D341Med (cell line): ENCODE results near the gene RTN4RL1.
"Not testable (repeated sequence)": the region's sequence is repeated elsewhere in the genome, so short reads cannot be mapped to it uniquely, and the experiment has no call there.

ENCODE experiments used
- DNase-seq: peaks from one replicate; pipeline ENCODE4 v3.0.0; 2012; ENCODE audit warnings: low spot score

The RTN4RL1 gene

DNA sequence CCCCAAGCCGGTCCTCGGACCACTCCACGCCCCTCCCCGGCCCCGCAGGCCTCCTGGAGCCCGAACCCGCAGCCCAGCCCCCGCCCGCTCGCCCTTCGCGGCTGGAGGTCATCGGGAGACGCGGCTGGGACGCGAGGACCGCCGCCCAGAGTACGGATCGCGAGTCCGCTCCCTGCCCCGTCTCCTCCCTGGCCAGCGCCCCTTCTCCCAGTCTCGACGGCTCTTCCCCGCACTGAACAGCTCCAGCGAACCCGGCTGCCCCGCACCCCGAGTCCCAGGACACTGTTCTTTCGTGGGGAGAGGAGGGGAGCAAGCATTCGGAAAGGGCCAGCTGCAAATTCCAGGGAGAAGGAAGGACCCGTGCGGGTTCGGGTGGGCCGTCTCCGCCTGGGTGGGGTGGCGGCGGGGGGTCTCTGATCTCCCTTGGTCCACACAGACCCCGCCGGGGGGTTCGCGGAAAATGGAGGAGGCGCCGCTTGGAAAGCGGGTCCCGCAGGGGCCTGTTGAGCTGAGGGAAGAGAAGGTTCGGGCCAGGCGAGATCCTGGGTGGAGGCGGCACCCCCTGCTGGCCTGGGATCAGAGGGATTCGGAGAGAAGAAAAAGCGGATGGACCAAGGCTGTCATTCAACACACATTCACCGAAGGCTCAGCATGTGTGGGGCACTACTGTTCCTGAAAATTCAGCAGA, 632 bp upstream of the RTN4RL1 start:
- peak; percentile 73 for DNase-seq

GRCh38 chr17:2024572-2025219, 438 bp downstream of the RTN4RL1 start:
- no peak for DNase-seq

DNA sequence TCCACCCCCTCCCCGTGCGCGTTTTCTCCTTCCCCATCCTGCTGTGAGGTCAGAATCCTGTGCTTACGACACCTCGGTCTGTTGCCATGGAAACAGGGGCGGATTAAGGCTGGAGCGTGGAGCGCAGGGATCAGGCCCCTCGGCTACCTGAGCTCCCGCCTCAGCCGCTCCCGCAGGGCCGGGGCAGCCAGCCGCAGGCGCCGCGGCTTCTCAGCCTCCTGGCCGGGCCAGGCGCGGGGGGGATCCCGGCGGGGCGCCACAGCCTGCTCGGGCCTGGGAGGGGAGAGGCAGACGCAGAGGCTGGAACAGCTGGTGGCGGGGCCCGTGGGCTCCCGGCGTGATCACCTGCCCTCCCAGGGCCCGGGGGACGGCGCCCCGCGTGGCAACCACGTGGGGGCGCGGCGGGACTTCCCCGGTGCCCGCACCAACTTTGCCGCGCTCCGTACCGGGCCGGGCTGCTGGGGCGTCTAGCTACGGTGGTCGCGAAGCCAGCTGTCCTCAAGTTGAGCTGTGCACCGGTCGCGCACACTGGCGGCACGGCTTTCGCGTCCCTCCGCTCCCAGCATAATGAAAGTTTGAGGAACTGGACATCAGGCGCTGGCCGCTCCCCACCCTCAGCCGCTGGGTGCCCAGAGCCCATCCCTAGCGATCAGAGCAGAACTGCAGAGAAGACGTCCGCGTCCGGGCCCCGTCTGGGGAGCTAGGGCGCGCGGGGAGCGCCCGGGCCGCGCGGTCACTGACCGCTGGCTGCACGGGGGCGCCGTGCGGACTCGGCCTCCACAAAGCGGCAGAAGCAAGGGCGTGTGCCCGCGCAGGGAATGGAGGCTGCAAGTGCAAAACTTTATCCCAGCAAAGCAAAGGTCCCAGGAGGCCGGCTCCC, 1.2 kb downstream of the RTN4RL1 start:
- DNase-seq: peak; percentile 81

DNA sequence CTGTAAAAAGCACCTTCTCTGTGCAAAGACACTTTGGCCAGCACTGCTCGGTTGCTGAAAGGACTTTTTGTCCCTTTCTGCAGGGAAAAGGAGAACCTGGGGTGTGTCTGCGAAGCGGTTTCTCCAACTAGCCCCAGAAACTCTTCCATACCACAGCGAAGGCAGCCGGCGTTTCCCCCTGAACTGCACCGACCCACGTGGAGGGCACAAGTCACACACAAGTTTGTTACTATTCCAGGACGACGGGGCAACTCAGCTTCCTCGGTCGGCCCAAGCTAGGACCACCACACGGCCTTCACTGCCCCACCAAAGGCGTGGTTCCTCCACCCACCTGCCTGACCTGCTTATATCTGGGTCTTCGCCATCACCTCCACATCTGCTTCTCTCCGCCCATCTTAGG, 1.9 kb downstream of the RTN4RL1 start:
- DNase-seq: no peak

DNA sequence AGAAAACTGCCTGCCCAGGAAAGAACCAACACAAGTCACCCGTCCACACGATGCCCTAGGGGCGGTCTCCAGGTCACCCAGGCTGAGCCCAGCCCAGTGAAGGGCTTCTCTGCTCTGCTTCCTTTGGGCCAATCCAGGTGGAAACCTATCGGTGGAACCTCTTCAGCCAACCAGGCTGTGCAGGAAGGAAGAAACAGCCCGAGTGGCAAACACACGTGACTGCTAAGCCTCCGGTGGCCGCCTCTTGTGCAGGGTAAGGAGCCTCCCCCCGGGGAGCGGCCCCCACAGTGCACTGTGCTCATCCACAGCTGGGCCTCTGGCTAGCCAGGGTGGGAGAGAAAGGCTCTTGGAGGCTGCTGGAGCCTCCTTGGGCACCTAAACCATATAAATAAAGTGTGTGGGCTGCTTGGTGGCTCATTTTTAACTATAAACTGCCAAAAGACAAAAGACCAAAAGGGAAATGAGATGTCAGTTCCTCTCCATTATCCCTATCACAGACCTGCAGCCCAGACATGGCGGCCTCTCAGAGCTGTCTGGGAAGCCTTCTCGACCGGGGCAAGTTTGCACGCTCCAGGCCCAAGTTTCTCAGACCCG, 2.4 kb downstream of the RTN4RL1 start:
- no peak for DNase-seq

- no peak for DNase-seq
These were observed 4.4 kb downstream of the RTN4RL1 start for GRCh38 chr17:2020721-2021120.

DNA sequence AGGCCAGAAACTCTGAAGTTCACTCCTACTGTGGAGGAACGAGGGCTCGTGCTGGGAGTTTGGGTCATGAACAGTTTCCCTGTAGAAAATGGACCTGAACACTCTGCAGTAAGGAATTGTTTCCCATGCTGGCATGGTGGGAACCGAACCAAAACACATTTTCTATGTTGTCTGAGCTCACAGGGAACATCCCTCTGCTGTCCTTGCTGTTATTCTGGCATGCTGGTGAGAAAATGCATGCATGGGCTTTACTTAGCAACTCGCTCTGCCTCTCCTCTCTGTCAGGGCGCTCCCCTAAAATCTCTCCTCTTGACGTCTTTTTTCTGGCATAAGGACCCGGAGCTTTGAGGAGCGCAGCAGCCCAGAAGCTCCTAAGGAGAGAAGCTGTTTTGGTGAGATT, 5.4 kb downstream of the RTN4RL1 start:
- DNase-seq: no peak

DNA sequence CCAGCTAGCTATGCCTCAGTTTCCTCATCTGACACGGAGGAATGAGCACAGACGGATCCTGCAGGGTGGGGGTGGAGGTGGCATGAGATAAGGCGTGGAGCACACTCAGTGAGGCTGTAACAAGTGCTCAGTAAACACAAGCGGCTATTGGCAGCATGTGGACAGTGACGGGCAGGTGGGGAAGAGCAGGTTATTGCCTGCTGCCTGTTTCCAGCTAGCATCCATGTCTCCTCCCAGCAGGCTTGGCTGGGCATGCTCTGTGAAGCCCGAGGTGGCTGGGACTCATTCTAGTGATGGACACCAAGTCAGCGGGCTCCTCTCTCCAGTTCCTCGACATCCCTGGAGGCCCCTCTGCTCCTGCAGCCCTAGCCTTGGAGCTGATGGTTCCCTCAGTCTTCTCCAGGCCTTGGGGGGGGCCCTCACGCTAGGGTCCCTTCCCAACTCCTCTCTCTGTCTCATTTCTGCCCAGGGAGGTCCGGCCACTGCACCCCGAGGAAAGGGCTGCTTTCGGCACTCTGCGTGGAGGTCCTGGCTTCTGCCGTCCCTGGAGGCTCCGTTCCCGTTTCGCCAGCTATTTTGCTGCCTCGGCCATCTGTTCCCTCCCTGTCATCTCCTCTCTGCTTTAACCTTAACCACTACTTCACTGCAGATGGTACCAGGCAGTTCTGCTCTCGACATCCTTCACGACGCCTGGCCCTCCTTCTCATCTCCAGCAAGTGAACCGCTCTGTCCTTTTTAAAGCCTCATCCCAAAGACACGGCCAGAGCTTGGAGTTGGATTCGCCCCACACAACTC, 6.2 kb downstream of the RTN4RL1 start:
- no peak for DNase-seq

- DNase-seq: no peak
These were observed 7.7 kb downstream of the RTN4RL1 start for GRCh38 chr17:2017274-2017941.

DNA sequence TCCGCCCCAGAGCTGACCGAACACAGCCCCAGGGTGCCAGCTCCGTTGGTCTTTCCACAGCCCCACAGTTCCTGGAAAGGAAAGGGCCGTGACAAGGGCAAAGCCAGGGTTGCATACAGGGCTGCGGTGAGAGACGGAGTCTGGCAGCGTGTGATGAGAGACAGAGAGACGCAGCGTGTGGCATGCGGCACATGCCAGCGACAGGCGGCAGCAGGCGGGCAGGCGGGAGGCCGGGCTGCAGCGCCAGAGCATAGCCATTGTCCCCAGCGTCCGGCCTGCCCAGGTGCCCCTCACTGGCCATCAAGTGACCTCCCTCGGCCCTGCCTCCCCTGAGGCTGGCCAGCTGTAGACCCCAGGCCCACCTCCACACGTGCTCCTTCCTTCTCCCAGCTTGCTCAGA, 8.6 kb downstream of the RTN4RL1 start:
- no peak for DNase-seq

- DNase-seq: no peak
These were observed 9.8 kb downstream of the RTN4RL1 start for GRCh38 chr17:2015314-2015713.

- DNase-seq: no peak
These were observed 11.2 kb downstream of the RTN4RL1 start for GRCh38 chr17:2013994-2014317.

GRCh38 chr17:2013220-2013993, 11.7 kb downstream of the RTN4RL1 start:
- DNase-seq: not testable (repeated sequence)

DNA sequence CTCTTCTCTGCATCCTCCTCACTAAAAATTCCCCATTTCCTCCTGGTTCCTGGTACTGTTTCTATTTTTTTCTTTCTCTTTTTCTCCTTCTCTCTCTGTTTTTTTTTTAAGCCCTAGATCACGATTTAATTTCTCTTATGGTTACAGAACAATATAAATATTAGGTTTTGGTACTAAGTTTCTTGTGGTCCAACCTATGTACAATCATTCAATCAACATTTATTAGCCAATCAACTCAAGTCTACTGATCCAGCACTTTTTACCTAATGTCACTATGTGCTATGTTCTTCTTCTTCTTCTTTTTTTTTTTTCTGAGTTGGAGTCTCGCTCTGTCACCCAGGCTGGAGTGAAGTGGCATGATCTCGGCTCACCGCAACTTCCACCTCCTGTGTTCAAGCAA, 12.6 kb downstream of the RTN4RL1 start:
- DNase-seq: no peak

- no peak for DNase-seq
These were observed 13.4 kb downstream of the RTN4RL1 start for GRCh38 chr17:2011411-2012371.

- no peak for DNase-seq
These were observed 15.4 kb downstream of the RTN4RL1 start for GRCh38 chr17:2009737-2010136.

- no peak for DNase-seq
These were observed 16.6 kb downstream of the RTN4RL1 start for GRCh38 chr17:2008332-2009126.

DNA sequence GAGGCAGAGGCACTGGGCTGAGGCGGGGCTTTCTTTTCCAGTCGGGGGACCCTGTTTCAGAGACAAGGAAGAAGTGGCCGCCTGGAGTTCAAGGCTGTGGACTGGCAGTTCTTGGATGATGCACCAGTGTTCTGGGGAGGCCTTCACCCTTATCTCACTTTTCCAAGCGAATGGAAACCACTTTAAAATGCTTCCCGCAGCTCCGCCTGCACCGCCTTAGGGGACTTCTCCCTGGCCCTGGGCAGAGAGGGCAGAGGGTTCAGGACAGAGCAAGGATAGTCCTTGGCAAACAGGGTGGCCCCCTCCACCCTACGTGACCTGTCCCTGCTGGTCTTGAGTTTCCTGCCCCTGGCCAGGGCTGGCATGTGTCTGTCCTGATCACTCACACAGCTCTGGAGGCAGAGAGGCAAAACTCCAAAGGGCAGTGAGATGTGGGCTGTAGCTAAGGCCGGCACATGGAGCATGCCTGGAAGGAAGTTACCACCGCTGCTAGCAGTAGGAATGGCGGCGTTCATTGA, 20.6 kb downstream of the RTN4RL1 start:
- DNase-seq: no peak
